ENCODE data around the gene CEP170B. TPM values are rescaled to one million over a fixed set of nuclear protein-coding genes. Genes with fewer than 3 reads are reported as not detected.

CEP170B gene
- total RNA-seq, 1 donor from 2014 or later, result 1.6 TPM

GRCh38 chr14:104931771-104932675, 67.0 kb downstream of the CEP170B start:
- no peak overlapping the region for H3K27ac Mint-ChIP-seq
- H3K36me3 Mint-ChIP-seq (ENCODE audit: low read depth), result peaks cover 33% of the 10 kb centered on the region
- no peaks in the 10 kb centered on the region for H3K27me3 Mint-ChIP-seq
- peaks cover 25% of the 10 kb centered on the region for H3K4me1 Mint-ChIP-seq
- DNase-seq, result peak; percentile 18
- POLR2A ChIA-PET, result interaction anchor here (1.7 to 10.5 kb wide), 2 partner anchors 9 to 34 kb away, joined by 6 to 114 read pairs; partner anchors contain the start of gene PLD4
- CTCF ChIA-PET, result interaction anchor here (1.3 to 4.8 kb wide), 2 partner anchors 30 to 36 kb away, joined by 3 to 33 read pairs; no protein-coding TSS in a partner anchor
- intact Hi-C loops (cut with micrococcal nuclease), result no loop called here
- ATAC-seq (ENCODE audit: low read depth), result no peak
- no peaks in the 10 kb centered on the region for H3K9me3 Mint-ChIP-seq
- H3K4me3 Mint-ChIP-seq, result peak overlapping the region; percentile 13
- TF ChIP-seq, protein P1, sequence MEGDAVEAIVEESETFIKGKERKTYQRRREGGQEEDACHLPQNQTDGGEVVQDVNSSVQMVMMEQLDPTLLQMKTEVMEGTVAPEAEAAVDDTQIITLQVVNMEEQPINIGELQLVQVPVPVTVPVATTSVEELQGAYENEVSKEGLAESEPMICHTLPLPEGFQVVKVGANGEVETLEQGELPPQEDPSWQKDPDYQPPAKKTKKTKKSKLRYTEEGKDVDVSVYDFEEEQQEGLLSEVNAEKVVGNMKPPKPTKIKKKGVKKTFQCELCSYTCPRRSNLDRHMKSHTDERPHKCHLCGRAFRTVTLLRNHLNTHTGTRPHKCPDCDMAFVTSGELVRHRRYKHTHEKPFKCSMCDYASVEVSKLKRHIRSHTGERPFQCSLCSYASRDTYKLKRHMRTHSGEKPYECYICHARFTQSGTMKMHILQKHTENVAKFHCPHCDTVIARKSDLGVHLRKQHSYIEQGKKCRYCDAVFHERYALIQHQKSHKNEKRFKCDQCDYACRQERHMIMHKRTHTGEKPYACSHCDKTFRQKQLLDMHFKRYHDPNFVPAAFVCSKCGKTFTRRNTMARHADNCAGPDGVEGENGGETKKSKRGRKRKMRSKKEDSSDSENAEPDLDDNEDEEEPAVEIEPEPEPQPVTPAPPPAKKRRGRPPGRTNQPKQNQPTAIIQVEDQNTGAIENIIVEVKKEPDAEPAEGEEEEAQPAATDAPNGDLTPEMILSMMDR (IDR thresholded peaks at IDR 0.05), result no peak

DNA sequence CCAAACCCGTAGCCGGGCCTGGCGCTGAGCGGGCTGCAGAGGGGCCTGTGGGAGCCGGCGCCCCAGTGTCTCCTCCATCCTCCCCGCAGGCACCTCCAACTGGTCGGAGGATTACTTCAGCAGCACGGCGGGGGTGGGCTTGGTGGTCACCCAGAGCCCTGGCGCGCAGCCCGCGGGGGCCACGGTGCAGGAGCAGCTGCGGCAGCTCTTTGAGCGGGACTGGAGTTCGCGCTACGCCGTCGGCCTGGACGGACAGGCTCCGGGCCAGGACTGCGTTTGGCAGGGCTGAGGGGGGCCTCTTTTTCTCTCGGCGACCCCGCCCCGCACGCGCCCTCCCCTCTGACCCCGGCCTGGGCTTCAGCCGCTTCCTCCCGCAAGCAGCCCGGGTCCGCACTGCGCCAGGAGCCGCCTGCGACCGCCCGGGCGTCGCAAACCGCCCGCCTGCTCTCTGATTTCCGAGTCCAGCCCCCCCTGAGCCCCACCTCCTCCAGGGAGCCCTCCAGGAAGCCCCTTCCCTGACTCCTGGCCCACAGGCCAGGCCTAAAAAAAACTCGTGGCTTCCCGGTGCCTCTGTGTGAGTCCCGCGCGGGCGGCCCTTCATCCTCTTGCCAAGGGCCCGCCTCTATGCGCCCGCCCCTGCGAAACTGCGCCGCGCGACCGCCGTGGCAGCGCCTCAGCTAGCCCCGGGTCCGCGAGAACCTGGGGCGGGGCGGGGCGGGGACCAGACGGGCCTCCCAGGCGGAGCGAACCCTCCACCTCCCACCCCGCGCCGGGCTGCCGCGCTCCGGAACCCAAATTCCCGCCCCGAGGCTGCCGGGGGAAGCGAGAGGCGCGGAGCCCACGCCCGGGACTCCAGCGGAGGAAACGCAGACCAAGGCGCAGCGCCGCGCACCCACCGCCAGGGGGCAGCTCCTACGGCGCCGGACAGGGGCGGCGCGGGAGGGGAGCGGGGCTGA, 67.9 kb downstream of the CEP170B start:
- Mint-ChIP-seq H3K27ac (no peak overlapping the region), H3K9me3 (no peaks in the 10 kb centered on the region), H3K36me3 (ENCODE audit: low read depth) (peaks cover 32% of the 10 kb centered on the region), H3K4me3 (peak overlapping the region; percentile 72), H3K27me3 (no peaks in the 10 kb centered on the region), H3K4me1 (peaks cover 16% of the 10 kb centered on the region)
- ATAC-seq (ENCODE audit: low read depth) (peak; percentile 81), DNase-seq (peak; percentile 86)
- CTCF ChIA-PET, result interaction anchor here (0.6 to 4.8 kb wide), 7 partner anchors 8 to 37 kb away, joined by 3 to 33 read pairs (median 3); partner anchors contain the start of gene PLD4
- intact Hi-C loops (cut with micrococcal nuclease), result loop anchor here (1.0 kb wide), 3 partner anchors 10 to 112 kb away; no protein-coding TSS in a partner anchor
- POLR2A ChIA-PET, result interaction anchor here (0.6 to 10.5 kb wide), 7 partner anchors 10 to 263 kb away, joined by 3 to 114 read pairs (median 5); partner anchors contain the start of genes CDCA4 and PLD4
- TF ChIP-seq, protein P1 (IDR thresholded peaks at IDR 0.05), result no peak

DNA sequence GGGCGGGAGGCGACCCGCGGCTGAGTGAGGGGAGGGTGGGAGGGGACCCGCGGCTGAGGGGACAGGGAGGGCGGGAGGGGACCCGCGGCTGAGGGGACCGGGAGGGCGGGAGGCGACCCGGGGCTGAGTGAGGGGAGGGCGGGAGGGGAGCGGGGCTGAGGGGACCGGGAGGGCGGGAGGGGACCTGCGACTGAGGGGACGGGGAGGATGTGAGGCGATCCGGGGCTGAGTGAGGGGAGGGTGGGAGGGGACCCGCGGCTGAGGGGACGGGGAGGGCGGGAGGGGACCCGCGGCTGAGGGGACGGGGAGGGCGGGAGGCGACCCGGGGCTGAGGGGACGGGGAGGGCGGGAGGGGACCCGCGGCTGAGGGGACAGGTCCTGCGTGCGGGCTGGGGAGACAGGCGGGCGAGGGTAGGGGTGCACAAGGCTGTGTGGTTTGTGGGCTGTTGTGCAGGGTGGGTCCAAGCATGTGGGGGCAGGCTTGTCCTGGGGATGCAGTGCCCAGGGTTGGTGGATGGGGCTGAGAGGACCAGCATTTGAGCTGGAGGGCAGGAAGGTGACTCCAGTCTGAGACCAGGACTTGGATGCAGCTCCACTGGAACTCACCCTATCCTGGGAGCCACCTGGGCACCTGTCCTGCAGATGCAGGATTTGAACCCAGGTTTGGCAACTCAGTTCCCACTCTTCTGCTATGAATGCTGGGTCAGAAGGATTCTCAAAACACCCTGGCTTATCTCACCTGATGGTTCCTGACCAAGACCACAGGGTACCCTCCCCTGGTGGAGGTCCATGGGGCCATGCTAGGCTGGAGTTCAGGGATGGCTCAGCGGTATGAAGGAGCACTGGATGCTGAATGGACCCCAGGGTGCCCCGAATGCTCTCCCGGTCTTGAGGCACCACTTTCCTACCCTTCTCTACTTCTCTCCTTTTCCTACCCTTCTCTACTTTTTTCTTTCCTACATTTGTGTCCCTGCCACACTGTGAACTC, 69.0 kb downstream of the CEP170B start:
- intact Hi-C loops (cut with micrococcal nuclease), result loop anchor here (1.0 kb wide), 4 partner anchors 8 to 111 kb away; no protein-coding TSS in a partner anchor
- POLR2A ChIA-PET, result interaction anchor here (0.6 to 10.5 kb wide), 8 partner anchors 11 to 262 kb away, joined by 3 to 114 read pairs (median 6); partner anchors contain the start of genes CDCA4 and PLD4
- peak; percentile 24 for DNase-seq
- Mint-ChIP-seq H3K4me3 (peak overlapping the region; percentile 60), H3K4me1 (peaks cover 12% of the 10 kb centered on the region), H3K9me3 (no peaks in the 10 kb centered on the region), H3K27ac (peak overlapping the region; percentile 24), H3K27me3 (no peaks in the 10 kb centered on the region), H3K36me3 (ENCODE audit: low read depth) (peaks cover 23% of the 10 kb centered on the region)
- TF ChIP-seq, protein P1 (IDR thresholded peaks at IDR 0.05), result no peak
- no peak for ATAC-seq (ENCODE audit: low read depth)
- CTCF ChIA-PET, result interaction anchor here (0.6 to 4.8 kb wide), 9 partner anchors 10 to 131 kb away, joined by 3 to 33 read pairs (median 3); partner anchors contain the start of genes GPR132 and PLD4

GRCh38 chr14:104935026-104935650, 70.1 kb downstream of the CEP170B start:
- no peak overlapping the region for H3K27ac Mint-ChIP-seq
- peaks cover 11% of the 10 kb centered on the region for H3K4me1 Mint-ChIP-seq
- TF ChIP-seq, protein P1 (IDR thresholded peaks at IDR 0.05), result no peak
- no peaks in the 10 kb centered on the region for H3K9me3 Mint-ChIP-seq
- H3K4me3 Mint-ChIP-seq, result no peak overlapping the region
- ChIA-PET POLR2A (interaction anchor here (3.5 to 10.5 kb wide), 2 partner anchors 12 to 39 kb away, joined by 21 to 114 read pairs; partner anchors contain the start of gene PLD4), CTCF (interaction anchor here (0.6 to 4.8 kb wide), 3 partner anchors 36 to 130 kb away, joined by 3 to 33 read pairs (median 14); partner anchors contain the start of gene GPR132)
- DNase-seq, result no peak
- no peak for ATAC-seq (ENCODE audit: low read depth)
- intact Hi-C loops (cut with micrococcal nuclease), result no loop called here
- H3K27me3 Mint-ChIP-seq, result no peaks in the 10 kb centered on the region
- peaks cover 12% of the 10 kb centered on the region for H3K36me3 Mint-ChIP-seq (ENCODE audit: low read depth)
